GM12878 (cell line): Measurements from ENCODE around the gene KRTAP10-11. TPM values are rescaled to one million over a fixed set of nuclear protein-coding genes. Genes with fewer than 3 reads are reported as not detected.

ENCODE experiments used
- ATAC-seq: fragments of 200-7000 bp; cut with Tn5 transposase; 3 replicates; pipeline ENCODE4 v1.9.1; 2020; ENCODE audit warnings: mild to moderate bottlenecking, moderate library complexity
- BruUV-seq: library from RNA; stranded (reverse); fragments of 400-500 nt; replicated peaks from 2 replicates; lab custom pipeline; 2021; lab: Mats Ljungman, UMichigan
- CTCF ChIA-PET: fragments of 300-600 bp; sonication (Branson Sonifier 250); formaldehyde crosslinking; extraction: SDS; loops from one replicate; lab custom pipeline; 2021; ENCODE audit warnings: inconsistent platforms; lab: Yijun Ruan, JAX
- POLR2A ChIA-PET: fragments of 350-600 bp; formaldehyde crosslinking; extraction: SDS; loops from one replicate; lab custom pipeline; 2021; ENCODE audit warnings: inconsistent platforms; lab: Charles Lee
- RAD21 ChIA-PET: fragments of 300-600 bp; sonication (Branson Sonifier 250); formaldehyde crosslinking; loops from one replicate; lab custom pipeline; 2023; ENCODE audit warnings: antibody characterized with exemption; ENCODE audit not compliant: unreplicated experiment; lab: Charles Lee
- SMC1A ChIA-PET: fragments of 300-600 bp; sonication (Branson Sonifier 250); formaldehyde crosslinking; loops from one replicate; lab custom pipeline; 2023; ENCODE audit not compliant: unreplicated experiment, uncharacterized antibody; lab: Charles Lee
- DNase-seq: peaks from one replicate; pipeline ENCODE4 v3.0.0-alpha.2; 2011; ENCODE audit warnings: low read depth, low spot score
- FAIRE-seq: peaks from 3 replicates; lab custom pipeline; 2011; peaks lifted over from hg19 to GRCh38; lab: Jason Lieb, UNC
- H2AFZ ChIP-seq: 2 replicates; pipeline ENCODE4 v1.6.0; 2011; ENCODE audit warnings: low read depth, low read length, control low read depth; ENCODE audit not compliant: control insufficient read depth
- H3K27ac ChIP-seq: 2 replicates; pipeline ENCODE4 v1.5.1; 2011; ENCODE audit warnings: control low read depth; ENCODE audit not compliant: control insufficient read depth, insufficient read depth
- H3K27me3 ChIP-seq, 2 experiments: replicated peaks in 1 of 2; 2 replicates each; pipeline versions ENCODE4 v1.6.0 to v1.6.1; 2011; ENCODE audit warnings: low read length in 1 of 2; ENCODE audit not compliant: control insufficient read depth in 2 of 2, insufficient read depth in 2 of 2
- H3K36me3 ChIP-seq, 2 experiments: 2 replicates each; pipeline ENCODE4 v1.5.1; 2011; ENCODE audit warnings: low read length in 1 of 2; ENCODE audit not compliant: control insufficient read depth in 2 of 2, insufficient read depth in 2 of 2
- H3K4me1 ChIP-seq: 2 replicates; pipeline ENCODE4 v1.6.1; 2011; ENCODE audit warnings: mild to moderate bottlenecking, low read length, moderate library complexity, mixed read lengths; ENCODE audit not compliant: control insufficient read depth, insufficient read depth
- H3K4me2 ChIP-seq: 2 replicates; pipeline ENCODE4 v1.6.0; 2011; ENCODE audit warnings: control low read depth; ENCODE audit not compliant: control insufficient read depth, insufficient read depth
- H3K4me3 ChIP-seq: fragments of 200-600 bp; sonication (generic); 2 replicates; pipeline ENCODE4 v1.5.1; 2016
- H3K79me2 ChIP-seq: 2 replicates; pipeline ENCODE4 v1.6.0; 2011; ENCODE audit warnings: low read length; ENCODE audit not compliant: control insufficient read depth, insufficient read depth
- H3K9ac ChIP-seq: 2 replicates; pipeline ENCODE4 v1.8.0; 2011; ENCODE audit warnings: low read length, control low read depth, mixed read lengths; ENCODE audit not compliant: control insufficient read depth, insufficient read depth
- H3K9me3 ChIP-seq: replicated peaks from 3 replicates; pipeline ENCODE4 v1.5.1; 2011; ENCODE audit warnings: mild to moderate bottlenecking, low read length; ENCODE audit not compliant: control insufficient read depth, insufficient read depth
- H4K20me1 ChIP-seq: 2 replicates; pipeline ENCODE4 v1.6.0; 2011; ENCODE audit not compliant: control insufficient read depth, insufficient read depth
- ASH2L ChIP-seq: fragments of 300-600, 200-600 bp; sonication (generic); IDR thresholded peaks from 2 replicates; pipeline ENCODE4 v1.6.1; 2017; ENCODE audit warnings: low read depth, mild to moderate bottlenecking, borderline replicate concordance
- MEF2A ChIP-seq: IDR thresholded peaks from 2 replicates; pipeline ENCODE4 v1.6.1; 2011; ENCODE audit warnings: low read depth, mild to moderate bottlenecking, low read length, moderate library complexity; ENCODE audit not compliant: insufficient read depth
- MTA3 ChIP-seq: IDR thresholded peaks from 2 replicates; pipeline ENCODE4 v1.6.1; 2012; ENCODE audit warnings: low read length, inconsistent platforms, borderline replicate concordance
- RFX5 ChIP-seq: IDR thresholded peaks from 2 replicates; pipeline ENCODE4 v1.6.1; 2011; ENCODE audit warnings: low read depth, low read length, improper control_type of control experiment
- RUNX3 ChIP-seq: IDR thresholded peaks from 2 replicates; pipeline ENCODE4 v1.6.1; 2012; ENCODE audit warnings: low read length, inconsistent platforms
- SPI1 ChIP-seq: IDR thresholded peaks from 2 replicates; pipeline ENCODE4 v1.6.1; 2011; ENCODE audit warnings: low read depth, mild to moderate bottlenecking, low read length, moderate library complexity, borderline replicate concordance; ENCODE audit not compliant: insufficient read depth
- WRNIP1 ChIP-seq: IDR thresholded peaks from 2 replicates; pipeline ENCODE4 v1.6.1; 2011; ENCODE audit warnings: low read depth, low read length, improper control_type of control experiment, borderline replicate concordance
- ZBTB11 ChIP-seq: fragments of 450-650 bp; formaldehyde crosslinking; IDR thresholded peaks from 2 replicates; pipeline ENCODE4 v1.5.0; 2022; ENCODE audit warnings: mild to moderate bottlenecking, missing genetic modification characterization
- WGBS: methylation state at CpG from one replicate; pipeline ENCODE4 v1.1.6; 2016; ENCODE audit warnings: low lambda C conversion rate; ENCODE audit not compliant: insufficient replicate concordance, insufficient coverage; ENCODE audit errors: missing lambda C conversion rate; 5-methylcytosine and 5-hydroxymethylcytosine counted together
- in situ Hi-C: fragments of 300-500 bp; cut with MboI; formaldehyde crosslinking; loops from 9 replicates; pipeline ENCODE4 v1.14.3; 2018; ENCODE audit warnings: mixed read lengths
- intact Hi-C: fragments of 100-400 bp; cut with micrococcal nuclease; formaldehyde crosslinking; loops from one replicate; pipeline ENCODE4 v1.14.2; 2022; ENCODE audit not compliant: unreplicated experiment
- polyA plus RNA-seq, 11 experiments: library from polyadenylated mRNA; depleted of rRNA in 4 of 11; unstranded in 6 of 11; stranded (reverse) in 5 of 11; fragments of >200 nt; fragmentation: Nextera tagmentation in 4 of 11; fragmentation: Illumina TruSeq in 1 of 11; extraction: Ambion mirVana in 4 of 11; extraction: Trizol in 1 of 11; gene quantifications; 1 replicate in 1 of 11; 2 replicates in 10 of 11; pipeline versions ENCODE4 v1.2.1 to v1.2.3, GENCODE V29; 2011 to 2016; ENCODE audit warnings: inconsistent platforms in 2 of 11, missing spikeins in 2 of 11, low read depth in 1 of 11
- total RNA-seq, 4 experiments: library from RNA; depleted of rRNA in 3 of 4; stranded (reverse); fragments of >200 nt in 3 of 4; fragmentation: Illumina TruSeq in 1 of 4; extraction: Trizol in 1 of 4; gene quantifications; 2 replicates each; pipeline versions ENCODE4 v1.2.1 to v1.2.3, GENCODE V29; 2013 to 2021
- TF ChIP-seq, protein P1 (sequence below): IDR thresholded peaks from 2 replicates; pipeline ENCODE4 v1.6.1; 2012; ENCODE audit warnings: low read depth, low read length, improper control_type of control experiment
- TF ChIP-seq, protein P2 (sequence below): IDR thresholded peaks from 2 replicates; pipeline ENCODE4 v1.6.1; 2012; ENCODE audit warnings: improper control_type of control experiment, low read depth, low read length; ENCODE audit not compliant: insufficient replicate concordance

KRTAP10-11 gene
- total and polyA plus RNA-seq, 10 of the 15 experiments (the other 5 are each of a cell fraction or from before 2014, with no cell fraction given) = not detected

DNA sequence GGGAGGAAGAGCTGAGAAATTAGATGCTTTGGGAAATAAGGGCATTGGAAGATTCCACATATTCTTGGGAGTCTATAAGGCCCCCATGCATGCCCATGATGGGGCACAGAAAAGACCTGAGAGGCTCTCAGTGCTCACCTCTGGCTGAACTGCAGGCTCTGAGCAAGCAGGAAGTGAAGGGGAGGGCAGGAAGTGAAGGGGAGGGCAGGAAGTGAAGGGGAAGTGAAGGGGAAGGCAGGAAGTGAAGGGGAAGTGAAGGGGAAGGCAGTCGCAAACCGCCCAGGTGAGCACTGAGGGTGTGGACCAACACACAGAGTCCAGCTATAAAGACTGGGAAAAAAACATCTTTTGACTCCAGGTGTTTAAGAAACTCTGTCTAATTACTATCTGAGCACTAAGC is 15.8 kb upstream of the KRTAP10-11 start:
- Histone ChIP-seq H3K9ac (no peak overlapping the region), H3K4me1 (no peaks in the 10 kb centered on the region), H3K4me3 (no peak overlapping the region), H3K4me2 (no peak overlapping the region), H3K9me3 (peaks cover 9% of the 10 kb centered on the region; the same call in 1 of the 3 replicates), H4K20me1 (no peaks in the 10 kb centered on the region), H3K27ac (no peak overlapping the region), H3K79me2 (no peaks in the 10 kb centered on the region), H3K36me3 (no peaks in the 10 kb centered on the region), H3K27me3 (no peaks in the 10 kb centered on the region), H2AFZ (no peak overlapping the region)
- RAD21 ChIA-PET = no interaction called here
- 55% methylated on average over 2 of the region's 2 CpGs for WGBS
- SMC1A ChIA-PET = no interaction called here
- FAIRE-seq = no peak
- POLR2A ChIA-PET = no interaction called here
- no peak for ATAC-seq
- no peak for DNase-seq
- BruUV-seq = no TSS peak
- intact Hi-C loops (no loop called here), in situ Hi-C loops (no loop called here)
- CTCF ChIA-PET = no interaction called here
- TF ChIP-seq ZBTB11 (no peak), SPI1 (no peak), MTA3 (no peak), ASH2L (no peak), RUNX3 (no peak), MEF2A (no peak), WRNIP1 (no peak), RFX5 (no peak)
- TF ChIP-seq, protein P1, sequence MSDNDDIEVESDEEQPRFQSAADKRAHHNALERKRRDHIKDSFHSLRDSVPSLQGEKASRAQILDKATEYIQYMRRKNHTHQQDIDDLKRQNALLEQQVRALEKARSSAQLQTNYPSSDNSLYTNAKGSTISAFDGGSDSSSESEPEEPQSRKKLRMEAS = no peak
- TF ChIP-seq, protein P2, sequence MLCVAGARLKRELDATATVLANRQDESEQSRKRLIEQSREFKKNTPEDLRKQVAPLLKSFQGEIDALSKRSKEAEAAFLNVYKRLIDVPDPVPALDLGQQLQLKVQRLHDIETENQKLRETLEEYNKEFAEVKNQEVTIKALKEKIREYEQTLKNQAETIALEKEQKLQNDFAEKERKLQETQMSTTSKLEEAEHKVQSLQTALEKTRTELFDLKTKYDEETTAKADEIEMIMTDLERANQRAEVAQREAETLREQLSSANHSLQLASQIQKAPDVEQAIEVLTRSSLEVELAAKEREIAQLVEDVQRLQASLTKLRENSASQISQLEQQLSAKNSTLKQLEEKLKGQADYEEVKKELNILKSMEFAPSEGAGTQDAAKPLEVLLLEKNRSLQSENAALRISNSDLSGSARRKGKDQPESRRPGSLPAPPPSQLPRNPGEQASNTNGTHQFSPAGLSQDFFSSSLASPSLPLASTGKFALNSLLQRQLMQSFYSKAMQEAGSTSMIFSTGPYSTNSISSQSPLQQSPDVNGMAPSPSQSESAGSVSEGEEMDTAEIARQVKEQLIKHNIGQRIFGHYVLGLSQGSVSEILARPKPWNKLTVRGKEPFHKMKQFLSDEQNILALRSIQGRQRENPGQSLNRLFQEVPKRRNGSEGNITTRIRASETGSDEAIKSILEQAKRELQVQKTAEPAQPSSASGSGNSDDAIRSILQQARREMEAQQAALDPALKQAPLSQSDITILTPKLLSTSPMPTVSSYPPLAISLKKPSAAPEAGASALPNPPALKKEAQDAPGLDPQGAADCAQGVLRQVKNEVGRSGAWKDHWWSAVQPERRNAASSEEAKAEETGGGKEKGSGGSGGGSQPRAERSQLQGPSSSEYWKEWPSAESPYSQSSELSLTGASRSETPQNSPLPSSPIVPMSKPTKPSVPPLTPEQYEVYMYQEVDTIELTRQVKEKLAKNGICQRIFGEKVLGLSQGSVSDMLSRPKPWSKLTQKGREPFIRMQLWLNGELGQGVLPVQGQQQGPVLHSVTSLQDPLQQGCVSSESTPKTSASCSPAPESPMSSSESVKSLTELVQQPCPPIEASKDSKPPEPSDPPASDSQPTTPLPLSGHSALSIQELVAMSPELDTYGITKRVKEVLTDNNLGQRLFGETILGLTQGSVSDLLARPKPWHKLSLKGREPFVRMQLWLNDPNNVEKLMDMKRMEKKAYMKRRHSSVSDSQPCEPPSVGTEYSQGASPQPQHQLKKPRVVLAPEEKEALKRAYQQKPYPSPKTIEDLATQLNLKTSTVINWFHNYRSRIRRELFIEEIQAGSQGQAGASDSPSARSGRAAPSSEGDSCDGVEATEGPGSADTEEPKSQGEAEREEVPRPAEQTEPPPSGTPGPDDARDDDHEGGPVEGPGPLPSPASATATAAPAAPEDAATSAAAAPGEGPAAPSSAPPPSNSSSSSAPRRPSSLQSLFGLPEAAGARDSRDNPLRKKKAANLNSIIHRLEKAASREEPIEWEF = no peak
- TF ChIP-seq, all 136 proteins: peak for 0
